HepG2 (cell line): Measurements from ENCODE around the gene DOC2A. TPM values are rescaled to one million over a fixed set of nuclear protein-coding genes. Genes with fewer than 3 reads are reported as not detected.

ENCODE experiments used
- ATAC-seq: fragments of 200-7000 bp; cut with Tn5 transposase; 3 replicates; pipeline ENCODE4 v1.9.1; 2020; ENCODE audit warnings: mild to moderate bottlenecking, moderate library complexity
- BruUV-seq: library from RNA; stranded (reverse); fragments of 400-500 nt; replicated peaks from 2 replicates; lab custom pipeline; 2021; lab: Mats Ljungman, UMichigan
- CTCF ChIA-PET: fragments of 300-600 bp; formaldehyde crosslinking; extraction: SDS; loops from one replicate; lab custom pipeline; 2021; ENCODE audit warnings: low total read pairs, inconsistent platforms, low intra/inter-chr PET ratio; lab: Yijun Ruan, JAX
- POLR2A ChIA-PET: fragments of 350-600 bp; sonication (Branson Sonifier 250); formaldehyde crosslinking; loops from one replicate; lab custom pipeline; 2020; ENCODE audit warnings: antibody characterized with exemption, inconsistent platforms; lab: Yijun Ruan, JAX
- DNase-seq: peaks from one replicate; pipeline ENCODE4 v3.0.0-alpha.2; 2015; ENCODE audit warnings: low spot score
- FAIRE-seq: peaks from 3 replicates; lab custom pipeline; 2011; peaks lifted over from hg19 to GRCh38; lab: Jason Lieb, UNC
- H2AFZ ChIP-seq: one replicate; pipeline ENCODE4 v1.6.1; 2011; ENCODE audit warnings: low read length, inconsistent platforms
- H3K27ac ChIP-seq: fragments of 300-600 bp; 3 replicates; pipeline ENCODE4 v1.8.0; 2011; ENCODE audit warnings: mixed run types, mild to moderate bottlenecking, mixed read lengths, low read length, inconsistent platforms; ENCODE audit not compliant: insufficient read depth; ENCODE audit errors: extremely low read length
- H3K27me3 ChIP-seq, 2 experiments: fragments of 200-600 bp in 1 of 2; 2 replicates in 1 of 2; 3 replicates in 1 of 2; pipeline versions ENCODE4 v1.6.0 to v1.8.0; 2011; ENCODE audit warnings: low read length in 2 of 2, mild to moderate bottlenecking in 2 of 2, moderate library complexity in 2 of 2, inconsistent platforms in 1 of 2; ENCODE audit not compliant: insufficient read depth in 2 of 2, control insufficient read depth in 1 of 2
- H3K36me3 ChIP-seq, 2 experiments: fragments of 200-600 bp in 1 of 2; replicated peaks in 1 of 2; 2 replicates in 1 of 2; 3 replicates in 1 of 2; pipeline versions ENCODE4 v1.5.1 to v1.8.0; 2011; ENCODE audit warnings: low read length in 2 of 2, inconsistent platforms in 1 of 2; ENCODE audit not compliant: insufficient read depth in 2 of 2, control insufficient read depth in 1 of 2
- H3K4me1 ChIP-seq: 2 replicates; pipeline ENCODE4 v1.5.1; 2012; ENCODE audit warnings: low read length, inconsistent platforms; ENCODE audit not compliant: insufficient read depth
- H3K4me2 ChIP-seq: 2 replicates; pipeline ENCODE4 v1.6.0; 2011; ENCODE audit warnings: low read depth, low read length, inconsistent platforms
- H3K4me3 ChIP-seq, 3 experiments: fragments of 200-600 bp in 1 of 3; sonication (generic), shearing (Covaris generic) in 1 of 3; replicated peaks in 1 of 3; 2 replicates each; pipeline ENCODE4 v1.5.1; 2011 to 2016; ENCODE audit warnings: low read length in 3 of 3, inconsistent platforms in 2 of 3, low read depth in 2 of 3, mild to moderate bottlenecking in 2 of 3, control low read depth in 1 of 3, mixed read lengths in 1 of 3; ENCODE audit not compliant: insufficient read depth in 1 of 3
- H3K79me2 ChIP-seq: one replicate; pipeline ENCODE4 v1.6.1; 2011; ENCODE audit warnings: low read length, inconsistent platforms; ENCODE audit not compliant: insufficient read depth
- H3K9ac ChIP-seq: 2 replicates; pipeline ENCODE4 v1.6.0; 2011; ENCODE audit warnings: mild to moderate bottlenecking, low read depth, low read length, inconsistent platforms; ENCODE audit not compliant: insufficient read depth
- H3K9me3 ChIP-seq: 2 replicates; pipeline ENCODE4 v1.5.1; 2012; ENCODE audit warnings: mild to moderate bottlenecking, low read length
- H4K20me1 ChIP-seq: 2 replicates; pipeline ENCODE4 v1.6.0; 2011; ENCODE audit warnings: inconsistent platforms, mild to moderate bottlenecking, low read length, moderate library complexity; ENCODE audit not compliant: insufficient read depth
- CBX1 ChIP-seq: IDR thresholded peaks from one replicate; pipeline ENCODE4 v1.6.1; 2016; ENCODE audit warnings: antibody characterized with exemption, low read depth
- GABPA ChIP-seq, 2 experiments: IDR thresholded peaks; 2 replicates each; pipeline ENCODE4 v1.6.1; 2011 to 2016; ENCODE audit warnings: low read depth in 2 of 2, low read length in 1 of 2, missing biosample characterization in 1 of 2, missing genetic modification characterization in 1 of 2
- HMGA1 ChIP-seq: sonication (generic); formaldehyde crosslinking; conservative IDR thresholded peaks from 2 replicates; pipeline ENCODE4 v1.4.0; 2020; ENCODE audit warnings: missing genetic modification reagents
- HOXA9 ChIP-seq: sonication (generic); formaldehyde crosslinking; IDR thresholded peaks from 2 replicates; pipeline ENCODE4 v1.8.1; 2022; ENCODE audit warnings: missing genetic modification reagents, mild to moderate bottlenecking, moderate library complexity, borderline replicate concordance
- KMT2A ChIP-seq: sonication (generic); formaldehyde crosslinking; IDR thresholded peaks from 2 replicates; pipeline ENCODE4 v1.4.0; 2020; ENCODE audit warnings: missing genetic modification reagents
- NONO ChIP-seq, 2 experiments: fragments of 450-650 bp in 1 of 2; sonication (generic) in 1 of 2; formaldehyde crosslinking in 1 of 2; IDR thresholded peaks in 1 of 2; conservative IDR thresholded peaks in 1 of 2; 2 replicates each; pipeline versions ENCODE4 v1.6.1 to v1.8.0; 2017 to 2022; ENCODE audit warnings: mild to moderate bottlenecking in 1 of 2, missing genetic modification reagents in 1 of 2, moderate library complexity in 1 of 2
- PAWR ChIP-seq: sonication (generic); formaldehyde crosslinking; IDR thresholded peaks from 2 replicates; pipeline ENCODE4 v1.4.0; 2020; ENCODE audit warnings: missing genetic modification reagents, mild to moderate bottlenecking, borderline replicate concordance
- RFX3 ChIP-seq: IDR thresholded peaks from 2 replicates; pipeline ENCODE4 v1.6.1; 2016; ENCODE audit warnings: missing biosample characterization, missing genetic modification reagents
- SAFB2 ChIP-seq: sonication (generic); formaldehyde crosslinking; IDR thresholded peaks from 2 replicates; pipeline ENCODE4 v1.5.1; 2020; ENCODE audit warnings: missing genetic modification reagents, low read depth, mild to moderate bottlenecking, borderline replicate concordance
- SALL2 ChIP-seq: sonication (generic); formaldehyde crosslinking; IDR thresholded peaks from 2 replicates; pipeline ENCODE4 v1.8.1; 2023; ENCODE audit warnings: mild to moderate bottlenecking, missing genetic modification reagents, inconsistent platforms
- TBX3 ChIP-seq: fragments of 450-650 bp; IDR thresholded peaks from 2 replicates; pipeline ENCODE4 v1.6.1; 2017; ENCODE audit warnings: antibody characterized with exemption, mild to moderate bottlenecking, inconsistent platforms, borderline replicate concordance
- TERF1 ChIP-seq: sonication (generic); formaldehyde crosslinking; IDR thresholded peaks from 2 replicates; pipeline ENCODE4 v1.8.0; 2022; ENCODE audit warnings: mild to moderate bottlenecking, missing genetic modification reagents, moderate library complexity
- ZFY ChIP-seq: sonication (generic); formaldehyde crosslinking; IDR thresholded peaks from 2 replicates; pipeline ENCODE4 v1.4.0; 2020; ENCODE audit warnings: missing genetic modification reagents
- ZNF331 ChIP-seq: sonication (generic); formaldehyde crosslinking; IDR thresholded peaks from 2 replicates; pipeline ENCODE4 v1.4.0; 2020; ENCODE audit warnings: missing genetic modification reagents
- ZNF652 ChIP-seq: IDR thresholded peaks from 2 replicates; pipeline ENCODE4 v1.6.1; 2016; ENCODE audit warnings: low read depth, borderline replicate concordance
- WGBS: methylation state at CpG from one replicate; pipeline ENCODE4 v1.1.6; 2017; ENCODE audit warnings: low lambda C conversion rate; 5-methylcytosine and 5-hydroxymethylcytosine counted together
- in situ Hi-C: cut with HindIII; loops from 2 replicates; pipeline ENCODE4 v1.10.0; 2017; ENCODE audit warnings: low pct_unique_long_range_greater_than_20kb; ENCODE audit not compliant: extremely low pct_ligation_motif_present
- intact Hi-C: fragments of 100-400 bp; cut with micrococcal nuclease; formaldehyde crosslinking; loops from one replicate; pipeline ENCODE4 v1.10.0; 2022; ENCODE audit not compliant: unreplicated experiment
- polyA plus RNA-seq, 8 experiments: library from polyadenylated mRNA; depleted of rRNA in 3 of 8; stranded (reverse) in 7 of 8; unstranded in 1 of 8; fragments of >200 nt; fragmentation: Illumina TruSeq in 4 of 8; extraction: Trizol in 4 of 8; gene quantifications; 2 replicates each; pipeline versions ENCODE4 v1.2.1 to v1.2.3, GENCODE V29; 2011 to 2016; ENCODE audit warnings: low read depth in 4 of 8, missing spikeins in 1 of 8, mixed read lengths in 1 of 8; ENCODE audit not compliant: insufficient read depth in 1 of 8
- total RNA-seq, 5 experiments: library from RNA; depleted of rRNA; stranded (reverse); fragments of >200 nt; fragmentation: Illumina TruSeq; extraction: Trizol; gene quantifications; 2 replicates each; pipeline ENCODE4 v1.2.3, GENCODE V29; 2016; ENCODE audit warnings: low read depth in 1 of 5

Gene DOC2A
- total and polyA plus RNA-seq, 2 of the 13 experiments (the other 11 are each of a cell fraction or from before 2014, with no cell fraction given) = 0.15 to 0.55 TPM

GRCh38 chr16:29958756-29959155 is 52.1 kb downstream of the DOC2A start:
- no peak overlapping the region for H3K4me3 ChIP-seq
- no peaks in the 10 kb centered on the region; a peak in 1 of 5 replicates for H3K27me3 ChIP-seq
- ChIA-PET POLR2A (interaction anchor here (4.6 kb wide), 1 partner anchor 32 kb away, joined by 43 read pairs; the partner anchor contains the start of gene KCTD13), CTCF (no interaction called here)
- no peak overlapping the region for H3K9ac ChIP-seq
- no peak overlapping the region for H3K4me2 ChIP-seq
- no peaks in the 10 kb centered on the region for H3K79me2 ChIP-seq
- H3K36me3 ChIP-seq = no peaks in the 10 kb centered on the region
- intact Hi-C loops = no loop called here
- TF ChIP-seq TERF1 (CRISPR knock-in tag) (no peak), ZFY (CRISPR knock-in tag) (no peak), CBX1 (no peak), ZNF331 (no peak), KMT2A (CRISPR knock-in tag) (no peak), PAWR (CRISPR knock-in tag) (no peak), HMGA1 (no peak), NONO (IDR thresholded peaks at IDR 0.05) (no peak), NONO (CRISPR knock-in tag; conservative IDR thresholded peaks at IDR 0.05) (no peak), GABPA (IDR thresholded peaks at IDR 0.05; ENCODE audit: low read depth, low read length) (no peak), GABPA (CRISPR knock-in tag; IDR thresholded peaks at IDR 0.05; ENCODE audit: low read depth) (no peak), RFX3 (CRISPR knock-in tag) (no peak), HOXA9 (CRISPR knock-in tag) (no peak), TBX3 (no peak), SAFB2 (CRISPR knock-in tag) (no peak), SALL2 (CRISPR knock-in tag) (no peak), ZNF652 (CRISPR knock-in tag) (no peak)
- FAIRE-seq (no peak), DNase-seq (no peak), ATAC-seq (no peak)
- in situ Hi-C loops = no loop called here
- no peaks in the 10 kb centered on the region for H3K9me3 ChIP-seq
- peaks cover 32% of the 10 kb centered on the region for H3K4me1 ChIP-seq
- H4K20me1 ChIP-seq = no peaks in the 10 kb centered on the region
- no TSS peak for BruUV-seq
- WGBS = 69% methylated on average over 5 of the region's 5 CpGs
- no peak overlapping the region for H3K27ac ChIP-seq
- no peak overlapping the region for H2AFZ ChIP-seq

Other genes with a start within 250 kb of the DOC2A start
- 0.07 and 0.15 TPM in 2 replicates for gene ZG16, start 232.8 kb downstream of the DOC2A start, total RNA-seq (2016; rRNA removed; fragmentation: Illumina TruSeq; extraction: Trizol)
- 0.01 and 0.04 TPM in 2 replicates for gene ZG16, start 232.8 kb downstream of the DOC2A start, polyA plus RNA-seq (2011; rRNA removed)
- 103 and 118 TPM in 2 replicates for gene KIF22, start 220.3 kb downstream of the DOC2A start, total RNA-seq (2016; rRNA removed; fragmentation: Illumina TruSeq; extraction: Trizol)
- 68.4 and 95.8 TPM in 2 replicates for gene KIF22, start 220.3 kb downstream of the DOC2A start, polyA plus RNA-seq (2011; rRNA removed)
- gene MAZ, start 204.5 kb downstream of the DOC2A start, total RNA-seq (2016; rRNA removed; fragmentation: Illumina TruSeq; extraction: Trizol) = 229 and 277 TPM in 2 replicates
- 203 and 255 TPM in 2 replicates for gene MAZ, start 204.5 kb downstream of the DOC2A start, polyA plus RNA-seq (2011; rRNA removed)
- gene PRRT2, start 198.8 kb downstream of the DOC2A start, total RNA-seq (2016; rRNA removed; fragmentation: Illumina TruSeq; extraction: Trizol) = 0.11 and 0.51 TPM in 2 replicates
- 1.1 and 1.8 TPM in 2 replicates for gene PRRT2, start 198.8 kb downstream of the DOC2A start, polyA plus RNA-seq (2011; rRNA removed)
- 66.4 and 74.5 TPM in 2 replicates for gene PAGR1, start 194.9 kb downstream of the DOC2A start, total RNA-seq (2016; rRNA removed; fragmentation: Illumina TruSeq; extraction: Trizol)
- 9.8 and 9.9 TPM in 2 replicates for gene PAGR1, start 194.9 kb downstream of the DOC2A start, polyA plus RNA-seq (2011; rRNA removed)
- 22.0 and 22.9 TPM in 2 replicates for gene MVP, start 190.6 kb downstream of the DOC2A start, total RNA-seq (2016; rRNA removed; fragmentation: Illumina TruSeq; extraction: Trizol)
- gene MVP, start 190.6 kb downstream of the DOC2A start, polyA plus RNA-seq (2011; rRNA removed) = 43.5 and 65.5 TPM in 2 replicates
- gene CDIPT, start 147.8 kb downstream of the DOC2A start, total RNA-seq (2016; rRNA removed; fragmentation: Illumina TruSeq; extraction: Trizol) = 39.2 and 54.9 TPM in 2 replicates
- 97.5 and 109 TPM in 2 replicates for gene CDIPT, start 147.8 kb downstream of the DOC2A start, polyA plus RNA-seq (2011; rRNA removed)
- gene SEZ6L2, start 111.5 kb downstream of the DOC2A start, total RNA-seq (2016; rRNA removed; fragmentation: Illumina TruSeq; extraction: Trizol) = 6.6 and 14.9 TPM in 2 replicates
- 16.9 and 30.7 TPM in 2 replicates for gene SEZ6L2, start 111.5 kb downstream of the DOC2A start, polyA plus RNA-seq (2011; rRNA removed)
- 15.6 and 19.7 TPM in 2 replicates for gene ASPHD1, start 110.5 kb downstream of the DOC2A start, total RNA-seq (2016; rRNA removed; fragmentation: Illumina TruSeq; extraction: Trizol)
- 13.1 and 15.6 TPM in 2 replicates for gene ASPHD1, start 110.5 kb downstream of the DOC2A start, polyA plus RNA-seq (2011; rRNA removed)
- gene KCTD13, start 84.8 kb downstream of the DOC2A start, total RNA-seq (2016; rRNA removed; fragmentation: Illumina TruSeq; extraction: Trizol) = 3.9 and 6.3 TPM in 2 replicates
- 14.7 and 15.2 TPM in 2 replicates for gene KCTD13, start 84.8 kb downstream of the DOC2A start, polyA plus RNA-seq (2011; rRNA removed)
- 64.5 and 105 TPM in 2 replicates for gene TMEM219, start 48.9 kb downstream of the DOC2A start, total RNA-seq (2016; rRNA removed; fragmentation: Illumina TruSeq; extraction: Trizol)
- gene TMEM219, start 48.9 kb downstream of the DOC2A start, polyA plus RNA-seq (2011; rRNA removed) = 115 and 151 TPM in 2 replicates
- gene TAOK2, start 37.2 kb downstream of the DOC2A start, total RNA-seq (2016; rRNA removed; fragmentation: Illumina TruSeq; extraction: Trizol) = 27.6 and 43.2 TPM in 2 replicates
- 17.4 and 24.8 TPM in 2 replicates for gene TAOK2, start 37.2 kb downstream of the DOC2A start, polyA plus RNA-seq (2011; rRNA removed)
- gene HIRIP3, start 15.4 kb downstream of the DOC2A start, total RNA-seq (2016; rRNA removed; fragmentation: Illumina TruSeq; extraction: Trizol) = 17.2 and 17.3 TPM in 2 replicates
- gene HIRIP3, start 15.4 kb downstream of the DOC2A start, polyA plus RNA-seq (2011; rRNA removed) = 12.6 and 16.3 TPM in 2 replicates
- gene INO80E, start 14.8 kb downstream of the DOC2A start, total RNA-seq (2016; rRNA removed; fragmentation: Illumina TruSeq; extraction: Trizol) = 39.5 and 45.6 TPM in 2 replicates
- 25.8 and 28.4 TPM in 2 replicates for gene INO80E, start 14.8 kb downstream of the DOC2A start, polyA plus RNA-seq (2011; rRNA removed)
- not detected in 2 replicates for gene C16orf92, start 12.2 kb upstream of the DOC2A start, total RNA-seq (2016; rRNA removed; fragmentation: Illumina TruSeq; extraction: Trizol)
- gene C16orf92, start 12.2 kb upstream of the DOC2A start, polyA plus RNA-seq (2011; rRNA removed) = not detected in 2 replicates
- gene TLCD3B, start 20.2 kb upstream of the DOC2A start, total RNA-seq (2016; rRNA removed; fragmentation: Illumina TruSeq; extraction: Trizol) = not detected in 2 replicates
- gene TLCD3B, start 20.2 kb upstream of the DOC2A start, polyA plus RNA-seq (2011; rRNA removed) = 0.24 TPM in 1 of 2 replicates, not detected in the other
- 925 and 999 TPM in 2 replicates for gene ALDOA, start 54.7 kb upstream of the DOC2A start, total RNA-seq (2016; rRNA removed; fragmentation: Illumina TruSeq; extraction: Trizol)
- gene ALDOA, start 54.7 kb upstream of the DOC2A start, polyA plus RNA-seq (2011; rRNA removed) = 1,884 and 1,912 TPM in 2 replicates
- gene PPP4C, start 65.0 kb upstream of the DOC2A start, total RNA-seq (2016; rRNA removed; fragmentation: Illumina TruSeq; extraction: Trizol) = 176 and 177 TPM in 2 replicates
- 220 and 272 TPM in 2 replicates for gene PPP4C, start 65.0 kb upstream of the DOC2A start, polyA plus RNA-seq (2011; rRNA removed)
- 0.24 TPM in 1 of 2 replicates, not detected in the other for gene TBX6, start 80.9 kb upstream of the DOC2A start, total RNA-seq (2016; rRNA removed; fragmentation: Illumina TruSeq; extraction: Trizol)
- 0.42 and 0.51 TPM in 2 replicates for gene TBX6, start 80.9 kb upstream of the DOC2A start, polyA plus RNA-seq (2011; rRNA removed)
- 4.8 and 5.4 TPM in 2 replicates for gene YPEL3, start 85.2 kb upstream of the DOC2A start, total RNA-seq (2016; rRNA removed; fragmentation: Illumina TruSeq; extraction: Trizol)
- 47.0 and 63.6 TPM in 2 replicates for gene YPEL3, start 85.2 kb upstream of the DOC2A start, polyA plus RNA-seq (2011; rRNA removed)
- 14.3 and 20.6 TPM in 2 replicates for gene GDPD3, start 102.5 kb upstream of the DOC2A start, total RNA-seq (2016; rRNA removed; fragmentation: Illumina TruSeq; extraction: Trizol)
- gene GDPD3, start 102.5 kb upstream of the DOC2A start, polyA plus RNA-seq (2011; rRNA removed) = 18.7 and 21.2 TPM in 2 replicates
- 27.7 and 32.5 TPM in 2 replicates for gene MAPK3, start 112.2 kb upstream of the DOC2A start, total RNA-seq (2016; rRNA removed; fragmentation: Illumina TruSeq; extraction: Trizol)
- gene MAPK3, start 112.2 kb upstream of the DOC2A start, polyA plus RNA-seq (2011; rRNA removed) = 168 and 206 TPM in 2 replicates
- 5.4 and 6.5 TPM in 2 replicates for gene CORO1A, start 172.6 kb upstream of the DOC2A start, total RNA-seq (2016; rRNA removed; fragmentation: Illumina TruSeq; extraction: Trizol)
- gene CORO1A, start 172.6 kb upstream of the DOC2A start, polyA plus RNA-seq (2011; rRNA removed) = 9.5 and 12.9 TPM in 2 replicates
- gene BOLA2B, start 182.6 kb upstream of the DOC2A start, total RNA-seq (2016; rRNA removed; fragmentation: Illumina TruSeq; extraction: Trizol) = 295 and 354 TPM in 2 replicates
- 63.8 and 97.0 TPM in 2 replicates for gene BOLA2B, start 182.6 kb upstream of the DOC2A start, polyA plus RNA-seq (2011; rRNA removed)
- 13.4 and 37.1 TPM in 2 replicates for gene SLX1A, start 182.8 kb upstream of the DOC2A start, total RNA-seq (2016; rRNA removed; fragmentation: Illumina TruSeq; extraction: Trizol)
- 9.1 and 12.0 TPM in 2 replicates for gene SLX1A, start 182.8 kb upstream of the DOC2A start, polyA plus RNA-seq (2011; rRNA removed)
- 20.7 and 28.3 TPM in 2 replicates for gene SULT1A3, start 188.2 kb upstream of the DOC2A start, total RNA-seq (2016; rRNA removed; fragmentation: Illumina TruSeq; extraction: Trizol)
- gene SULT1A3, start 188.2 kb upstream of the DOC2A start, polyA plus RNA-seq (2011; rRNA removed) = 15.4 and 21.0 TPM in 2 replicates
- 1.00 and 1.3 TPM in 2 replicates for gene NPIPB13, start 237.5 kb upstream of the DOC2A start, total RNA-seq (2016; rRNA removed; fragmentation: Illumina TruSeq; extraction: Trizol)
- 2.7 and 4.4 TPM in 2 replicates for gene NPIPB13, start 237.5 kb upstream of the DOC2A start, polyA plus RNA-seq (2011; rRNA removed)